Lower leg skin (tissue), 4 donors: ENCODE results near the gene RGS13. TPM values are rescaled to one million over a fixed set of nuclear protein-coding genes. Genes with fewer than 3 reads are reported as not detected.

Experiments
- DNase-seq, 2 donors: peaks; one replicate each; pipeline ENCODE4 v3.0.0-alpha.2; 2019; ENCODE audit warnings: low spot score in 2 of 2
- H3K4me3 ChIP-seq: fragments of 200-600 bp; sonication (generic); 2 replicates; pipeline ENCODE4 v1.5.1; 2017; ENCODE audit warnings: mild to moderate bottlenecking, low read depth; ENCODE audit not compliant: poor library complexity, severe bottlenecking
- CTCF ChIP-seq, 3 donors: fragments of 450-650 bp; IDR thresholded peaks; one replicate each; pipeline ENCODE4 v1.5.1; 2016; ENCODE audit warnings: antibody characterized with exemption in 3 of 3, mild to moderate bottlenecking in 3 of 3, moderate library complexity in 2 of 3
- POLR2A ChIP-seq, 2 donors: fragments of 450-650 bp; IDR thresholded peaks; one replicate each; pipeline ENCODE4 v1.6.1; 2016 to 2017; ENCODE audit warnings: antibody characterized with exemption in 2 of 2, mild to moderate bottlenecking in 1 of 2, moderate library complexity in 1 of 2
- whole genome bisulfite sequencing, 2 donors: methylation state at CpG; one replicate each; pipeline ENCODE4 v1.1.5; 2018; 5-methylcytosine and 5-hydroxymethylcytosine counted together
- intact Hi-C: fragments of 100-400 bp; cut with DNase I; formaldehyde crosslinking; loops from one replicate; pipeline ENCODE4 v1.15.0; 2023; ENCODE audit warnings: low total_unique reads
- total RNA-seq, 4 donors: library from RNA; depleted of rRNA; stranded (reverse); fragments of >200 nt; gene quantifications; one replicate each; pipeline ENCODE4 v1.1.0, GENCODE V29; 2016

RGS13 gene
- total RNA-seq, 4 donors from 2014 or later, result 0.08 to 1.1 TPM; not detected in 2

GRCh38 chr1:192703283-192704206 is 67.6 kb downstream of the RGS13 start:
- intact Hi-C loops, result no loop called here
- no peak overlapping the region for H3K4me3 ChIP-seq
- TF ChIP-seq POLR2A (IDR thresholded peaks at IDR 0.05) (no peak), CTCF (IDR thresholded peaks at IDR 0.05) (no peak)
- no peak for DNase-seq
- WGBS, 2 donors, result 85 to 91% methylated on average over 5 of the region's 5 CpGs

GRCh38 chr1:192705510-192705909 is 69.6 kb downstream of the RGS13 start:
- TF ChIP-seq CTCF (IDR thresholded peaks at IDR 0.05) (no peak), POLR2A (IDR thresholded peaks at IDR 0.05) (no peak)
- WGBS, 2 donors, result 95 to 96% methylated on average over 2 of the region's 2 CpGs

GRCh38 chr1:192706936-192707335 is 71.0 kb downstream of the RGS13 start:
- 71 to 82% methylated on average over 2 of the region's 2 CpGs for whole genome bisulfite sequencing, 2 donors
- DNase-seq, result no peak
- TF ChIP-seq POLR2A (IDR thresholded peaks at IDR 0.05) (no peak), CTCF (IDR thresholded peaks at IDR 0.05) (no peak)
- no peak overlapping the region for H3K4me3 ChIP-seq
- intact Hi-C loops, result no loop called here

More at GRCh38 chr1:192705510-192705909, 69.6 kb downstream of the RGS13 start:
- DNase-seq, result no peak
- intact Hi-C loops, result no loop called here
- no peak overlapping the region for H3K4me3 ChIP-seq

GRCh38 chr1:192707978-192708547 is 72.1 kb downstream of the RGS13 start:
- TF ChIP-seq POLR2A (IDR thresholded peaks at IDR 0.05), result no peak
- no peak for TF ChIP-seq CTCF (IDR thresholded peaks at IDR 0.05)
- no peak overlapping the region for H3K4me3 ChIP-seq
- DNase-seq, result no peak
- intact Hi-C loops, result no loop called here
- WGBS, 2 donors, result 75% methylated on average over 3 of the region's 3 CpGs

- H3K4me3 ChIP-seq, result no peak overlapping the region
- WGBS, 2 donors, result 62 to 69% methylated on average over 2 of the region's 2 CpGs
- no peak for DNase-seq
- intact Hi-C loops, result no loop called here
- TF ChIP-seq CTCF (IDR thresholded peaks at IDR 0.05) (no peak), POLR2A (IDR thresholded peaks at IDR 0.05) (no peak)
Measured at GRCh38 chr1:192709544-192709943, 73.6 kb downstream of the RGS13 start.

Other genes with a start within 250 kb of the RGS13 start
- gene RGS1, start 60.4 kb upstream of the RGS13 start, total RNA-seq, result 10 to 100 TPM; 23.9 to 85.6 (median 53.1) TPM
- 10 to 100 TPM; 24.5 to 54.1 (median 29.0) TPM for gene RGS2, start 172.9 kb downstream of the RGS13 start, total RNA-seq